HG02852 (cell line): ENCODE measurements around the gene HMG20A.

Experiments used
- ATAC-seq: cut with Tn5 transposase; IDR thresholded peaks from one replicate; pipeline ENCODE4 v1.9.1; 2021; ENCODE audit warnings: mild to moderate bottlenecking, moderate library complexity; ENCODE audit not compliant: unreplicated experiment

Gene HMG20A

DNA sequence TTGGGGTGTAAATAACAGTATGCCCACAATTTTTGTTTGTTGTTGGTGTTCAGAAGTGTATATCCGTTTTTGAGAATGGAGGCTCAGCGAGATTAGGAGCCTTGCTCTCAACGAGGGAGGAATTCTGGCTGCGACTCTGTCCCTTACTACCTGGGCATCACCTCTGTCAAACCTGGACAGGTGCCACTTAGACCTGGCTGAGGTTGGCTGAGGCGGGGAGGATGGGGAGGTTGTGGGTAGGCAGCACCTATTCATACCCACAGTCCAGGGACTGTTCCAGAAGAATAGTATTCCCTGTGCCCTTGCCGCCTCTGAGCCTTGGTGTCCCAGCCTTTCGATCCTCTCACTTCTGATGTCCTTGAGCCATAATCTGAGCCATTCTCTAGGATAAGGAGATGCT, 112.2 kb downstream of the HMG20A start:
- ATAC-seq, result no peak

DNA sequence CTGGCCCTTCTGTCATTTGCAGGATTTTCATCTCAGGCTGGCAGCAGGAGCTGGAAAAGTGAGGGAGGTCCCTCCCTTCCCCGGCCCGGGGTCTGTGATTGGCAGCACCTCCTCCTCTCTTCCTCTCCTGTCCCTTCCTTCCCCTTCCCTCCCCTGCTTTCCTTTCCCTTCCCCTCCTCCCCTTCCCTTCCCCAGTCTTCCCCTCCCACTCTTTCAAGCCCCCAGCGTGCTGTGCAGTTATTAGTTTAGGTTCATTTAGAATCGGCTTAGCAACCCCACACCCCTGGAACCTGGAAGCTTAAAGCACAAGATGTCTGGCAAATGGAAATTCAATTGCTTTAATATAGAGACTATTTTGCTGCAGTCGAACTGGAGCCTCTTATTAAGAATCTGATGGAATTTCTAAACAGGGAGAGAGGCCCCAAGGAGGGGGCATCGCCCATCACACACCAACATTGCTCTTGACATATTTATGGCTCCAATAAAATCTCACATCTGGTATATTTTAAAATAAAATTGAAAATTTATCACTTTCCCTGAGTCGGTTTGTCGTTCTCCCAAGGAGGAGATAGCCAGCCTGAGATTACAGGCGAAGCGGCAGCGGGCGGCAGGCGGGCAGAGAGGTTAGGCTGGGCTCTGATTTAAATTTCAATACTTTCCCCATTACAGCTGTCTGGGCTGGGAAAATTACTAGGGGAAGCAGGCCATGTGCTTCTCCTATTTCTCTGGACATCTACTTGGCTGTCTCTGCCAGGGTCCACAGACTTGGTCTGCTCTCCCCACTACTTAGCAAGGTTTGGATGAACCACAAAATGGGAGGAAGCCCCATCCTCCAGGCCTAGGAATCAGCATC, 113.1 kb downstream of the HMG20A start:
- no peak for ATAC-seq
